ENCODE results near the gene SRSF4. TPM values are rescaled to one million over a fixed set of nuclear protein-coding genes. Genes with fewer than 3 reads are reported as not detected.
"Not testable (repeated sequence)": the region's sequence is repeated elsewhere in the genome, so short reads cannot be mapped to it uniquely, and the experiment has no call there.

Gene SRSF4
- total and polyA plus RNA-seq, 10 of the 15 experiments (the other 5 are each of a cell fraction or from before 2014, with no cell fraction given): 17.2 to 107 (median 78.6) TPM

- POLR2A ChIA-PET: no interaction called here
- CTCF ChIA-PET: no interaction called here
- Histone ChIP-seq H3K9ac (ENCODE audit: control insufficient read depth, insufficient read depth, low read length) (no peak overlapping the region), H3K4me1 (ENCODE audit: control insufficient read depth, insufficient read depth, low read length) (no peaks in the 10 kb centered on the region), H3K4me3 (no peak overlapping the region), H2AFZ (ENCODE audit: control insufficient read depth, low read depth, low read length) (no peak overlapping the region), H4K20me1 (ENCODE audit: control insufficient read depth, insufficient read depth) (no peaks in the 10 kb centered on the region), H3K4me2 (ENCODE audit: control insufficient read depth, insufficient read depth) (no peak overlapping the region), H3K27me3 (replicated peaks in 1 of 2; ENCODE audit: control insufficient read depth in 2 of 2, insufficient read depth in 2 of 2, low read length in 1 of 2) (no peaks in the 10 kb centered on the region), H3K36me3 (ENCODE audit: control insufficient read depth in 2 of 2, insufficient read depth in 2 of 2, low read length in 1 of 2) (no peaks in the 10 kb centered on the region), H3K27ac (ENCODE audit: control insufficient read depth, insufficient read depth) (no peak overlapping the region), H3K9me3 (replicated peaks; ENCODE audit: control insufficient read depth, insufficient read depth, low read length) (no peaks in the 10 kb centered on the region), H3K79me2 (ENCODE audit: control insufficient read depth, insufficient read depth, low read length) (no peaks in the 10 kb centered on the region)
- WGBS (ENCODE audit: insufficient coverage, insufficient replicate concordance, low lambda C conversion rate, missing lambda C conversion rate): 95% methylated on average over 6 of the region's 6 CpGs
- TF ChIP-seq WRNIP1 (IDR thresholded peaks at IDR 0.05; ENCODE audit: borderline replicate concordance, low read depth, low read length) (no peak), MYB (IDR thresholded peaks at IDR 0.05; ENCODE audit: borderline replicate concordance, low read depth, low read length) (no peak), MXI1 (IDR thresholded peaks at IDR 0.05; ENCODE audit: low read depth, low read length) (no peak), RCOR1 (conservative IDR thresholded peaks at IDR 0.05; ENCODE audit: low read depth, low read length) (no peak), NKRF (conservative IDR thresholded peaks at IDR 0.05) (no peak)
- RAD21 ChIA-PET (ENCODE audit: unreplicated experiment): no interaction called here
- in situ Hi-C loops (cut with MboI) (no loop called here), intact Hi-C loops (cut with micrococcal nuclease; ENCODE audit: unreplicated experiment) (no loop called here)
- ATAC-seq (no peak), FAIRE-seq (no peak), DNase-seq (ENCODE audit: low read depth, low spot score) (no peak)
- SMC1A ChIA-PET (ENCODE audit: uncharacterized antibody, unreplicated experiment): no interaction called here
- BruUV-seq (replicated peaks): no TSS peak
Observed at GRCh38 chr1:29223521-29223920, 41.8 kb upstream of the SRSF4 start.

DNA sequence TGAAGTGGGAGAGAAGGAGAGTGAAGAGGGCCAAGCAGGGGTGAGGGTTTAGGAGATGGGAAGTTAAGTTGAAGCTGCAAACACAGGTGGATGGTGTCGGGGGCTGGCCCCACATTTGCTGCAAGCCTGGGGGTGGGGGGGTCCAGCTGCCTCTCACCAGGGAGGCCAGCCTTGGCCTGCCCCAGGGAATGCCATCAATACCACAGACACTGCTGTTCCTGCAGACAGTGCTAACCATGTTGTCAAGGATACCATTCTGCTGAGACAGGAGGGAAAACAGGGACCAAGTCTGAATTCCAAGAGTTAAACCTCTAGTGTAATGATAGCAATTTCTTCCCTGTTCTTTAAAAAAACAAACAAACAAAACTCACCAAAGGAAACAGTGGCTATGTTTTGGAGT lies 41.0 kb upstream of the SRSF4 start:
- ChIA-PET CTCF (no interaction called here), POLR2A (no interaction called here), SMC1A (ENCODE audit: uncharacterized antibody, unreplicated experiment) (no interaction called here), RAD21 (ENCODE audit: unreplicated experiment) (no interaction called here)
- H3K27ac ChIP-seq (ENCODE audit: control insufficient read depth, insufficient read depth): no peak overlapping the region
- no peaks in the 10 kb centered on the region for H3K79me2 ChIP-seq (ENCODE audit: control insufficient read depth, insufficient read depth, low read length)
- no peaks in the 10 kb centered on the region for H3K27me3 ChIP-seq (replicated peaks in 1 of 2; ENCODE audit: control insufficient read depth in 2 of 2, insufficient read depth in 2 of 2, low read length in 1 of 2)
- BruUV-seq (replicated peaks): no TSS peak
- FAIRE-seq: no peak
- no peak overlapping the region for H3K4me3 ChIP-seq
- H3K9ac ChIP-seq (ENCODE audit: control insufficient read depth, insufficient read depth, low read length): no peak overlapping the region
- H3K36me3 ChIP-seq (ENCODE audit: control insufficient read depth in 2 of 2, insufficient read depth in 2 of 2, low read length in 1 of 2): no peaks in the 10 kb centered on the region
- TF ChIP-seq FOS (IDR thresholded peaks at IDR 0.05; ENCODE audit: borderline replicate concordance, extremely low read depth, insufficient read length) (no peak), RUNX3 (IDR thresholded peaks at IDR 0.05; ENCODE audit: low read length) (no peak)
- no peaks in the 10 kb centered on the region for H3K9me3 ChIP-seq (replicated peaks; ENCODE audit: control insufficient read depth, insufficient read depth, low read length)
- H4K20me1 ChIP-seq (ENCODE audit: control insufficient read depth, insufficient read depth): no peaks in the 10 kb centered on the region
- H3K4me1 ChIP-seq (ENCODE audit: control insufficient read depth, insufficient read depth, low read length): no peaks in the 10 kb centered on the region
- ATAC-seq: no peak
- no peak overlapping the region for H3K4me2 ChIP-seq (ENCODE audit: control insufficient read depth, insufficient read depth)
- in situ Hi-C loops (cut with MboI) (no loop called here), intact Hi-C loops (cut with micrococcal nuclease; ENCODE audit: unreplicated experiment) (no loop called here)
- WGBS (ENCODE audit: insufficient coverage, insufficient replicate concordance, low lambda C conversion rate, missing lambda C conversion rate): 100% methylated on average over 1 of the region's 1 CpG
- no peak overlapping the region for H2AFZ ChIP-seq (ENCODE audit: control insufficient read depth, low read depth, low read length)
- no peak for DNase-seq (ENCODE audit: low read depth, low spot score)

- SMC1A ChIA-PET (ENCODE audit: uncharacterized antibody, unreplicated experiment); H2AFZ ChIP-seq (ENCODE audit: control insufficient read depth, low read depth, low read length); FAIRE-seq; RAD21 ChIA-PET (ENCODE audit: unreplicated experiment); H3K4me3 ChIP-seq; H3K36me3 ChIP-seq (ENCODE audit: control insufficient read depth in 2 of 2, insufficient read depth in 2 of 2, low read length in 1 of 2); POLR2A ChIA-PET; H3K79me2 ChIP-seq (ENCODE audit: control insufficient read depth, insufficient read depth, low read length); DNase-seq (ENCODE audit: low read depth, low spot score); ATAC-seq; H3K9ac ChIP-seq (ENCODE audit: control insufficient read depth, insufficient read depth, low read length); in situ Hi-C loops (cut with MboI); H3K4me2 ChIP-seq (ENCODE audit: control insufficient read depth, insufficient read depth); H3K9me3 ChIP-seq (replicated peaks; ENCODE audit: control insufficient read depth, insufficient read depth, low read length); BruUV-seq (replicated peaks); intact Hi-C loops (cut with micrococcal nuclease; ENCODE audit: unreplicated experiment); CTCF ChIA-PET; H3K4me1 ChIP-seq (ENCODE audit: control insufficient read depth, insufficient read depth, low read length); H3K27me3 ChIP-seq (replicated peaks in 1 of 2; ENCODE audit: control insufficient read depth in 2 of 2, insufficient read depth in 2 of 2, low read length in 1 of 2); H4K20me1 ChIP-seq (ENCODE audit: control insufficient read depth, insufficient read depth); H3K27ac ChIP-seq (ENCODE audit: control insufficient read depth, insufficient read depth): not testable (repeated sequence)
- 97% methylated on average over 6 of the region's 6 CpGs for WGBS (ENCODE audit: insufficient coverage, insufficient replicate concordance, low lambda C conversion rate, missing lambda C conversion rate)
Observed at GRCh38 chr1:29222260-29222659, 40.6 kb upstream of the SRSF4 start.

Data from GM12878 (cell line).